Lower lobe of right lung (tissue), 2 donors: ENCODE data around the gene ANKRD40CL. TPM values are rescaled to one million over a fixed set of nuclear protein-coding genes. Genes with fewer than 3 reads are reported as not detected.
A peak's percentile ranks its signal among the peaks of the same experiment; 100 is the strongest.

Source experiments
- ATAC-seq, 2 donors: fragments of 200-7000 bp; cut with Tn5 transposase; one replicate each; pipeline ENCODE4 v1.9.1; 2020 to 2022; ENCODE audit warnings: mild to moderate bottlenecking in 2 of 2, moderate library complexity in 2 of 2
- DNase-seq: peaks from one replicate; pipeline ENCODE4 v3.0.0-alpha.2; 2020
- H3K27ac ChIP-seq: fragments of 200-600 bp; one replicate; pipeline ENCODE4 v1.8.0; 2022
- H3K27me3 ChIP-seq: fragments of 200-600 bp; one replicate; pipeline ENCODE4 v1.8.0; 2022; ENCODE audit warnings: low read depth
- H3K36me3 ChIP-seq: fragments of 200-600 bp; one replicate; pipeline ENCODE4 v1.8.0; 2022; ENCODE audit warnings: mild to moderate bottlenecking
- H3K4me1 ChIP-seq: fragments of 200-600 bp; one replicate; pipeline ENCODE4 v1.8.0; 2022
- H3K4me3 ChIP-seq: fragments of 200-600 bp; one replicate; pipeline ENCODE4 v1.8.0; 2022; ENCODE audit warnings: mild to moderate bottlenecking
- H3K9me3 ChIP-seq: fragments of 200-600 bp; one replicate; pipeline ENCODE4 v1.8.0; 2022
- intact Hi-C: fragments of 100-400 bp; cut with DNase I; formaldehyde crosslinking; loops from one replicate; pipeline ENCODE4 v1.11.0; 2022
- total RNA-seq: library from RNA; stranded (reverse); fragmentation: NEBNext Ultra II Directional; extraction: Animal tissue kit (Norgen Biotek cat#: 25700); gene quantifications from one replicate; pipeline ENCODE4 v1.2.1, GENCODE V29; 2021
- TF ChIP-seq, protein P1 (sequence below): fragments of 200-600 bp; IDR thresholded peaks from one replicate; pipeline ENCODE4 v1.8.0; 2022; ENCODE audit warnings: antibody characterized with exemption, mild to moderate bottlenecking
- donor health status: DM: no; HTN: yes; CAD: no; lungs with severe emphysema.

Gene ANKRD40CL
- total RNA-seq, 1 donor from 2014 or later = not detected

- Histone ChIP-seq H3K27ac (no peak overlapping the region), H3K36me3 (peaks cover 22% of the 10 kb centered on the region), H3K27me3 (no peaks in the 10 kb centered on the region), H3K9me3 (no peaks in the 10 kb centered on the region), H3K4me1 (peaks cover 6% of the 10 kb centered on the region), H3K4me3 (no peak overlapping the region)
- intact Hi-C loops = no loop called here
- DNase-seq (no peak), ATAC-seq (peak in 1 of 2 donors; percentile 10)
- TF ChIP-seq, protein P1, sequence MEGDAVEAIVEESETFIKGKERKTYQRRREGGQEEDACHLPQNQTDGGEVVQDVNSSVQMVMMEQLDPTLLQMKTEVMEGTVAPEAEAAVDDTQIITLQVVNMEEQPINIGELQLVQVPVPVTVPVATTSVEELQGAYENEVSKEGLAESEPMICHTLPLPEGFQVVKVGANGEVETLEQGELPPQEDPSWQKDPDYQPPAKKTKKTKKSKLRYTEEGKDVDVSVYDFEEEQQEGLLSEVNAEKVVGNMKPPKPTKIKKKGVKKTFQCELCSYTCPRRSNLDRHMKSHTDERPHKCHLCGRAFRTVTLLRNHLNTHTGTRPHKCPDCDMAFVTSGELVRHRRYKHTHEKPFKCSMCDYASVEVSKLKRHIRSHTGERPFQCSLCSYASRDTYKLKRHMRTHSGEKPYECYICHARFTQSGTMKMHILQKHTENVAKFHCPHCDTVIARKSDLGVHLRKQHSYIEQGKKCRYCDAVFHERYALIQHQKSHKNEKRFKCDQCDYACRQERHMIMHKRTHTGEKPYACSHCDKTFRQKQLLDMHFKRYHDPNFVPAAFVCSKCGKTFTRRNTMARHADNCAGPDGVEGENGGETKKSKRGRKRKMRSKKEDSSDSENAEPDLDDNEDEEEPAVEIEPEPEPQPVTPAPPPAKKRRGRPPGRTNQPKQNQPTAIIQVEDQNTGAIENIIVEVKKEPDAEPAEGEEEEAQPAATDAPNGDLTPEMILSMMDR = no peak
Measured at GRCh38 chr17:50758989-50759544, 8.3 kb downstream of the ANKRD40CL start.

DNA sequence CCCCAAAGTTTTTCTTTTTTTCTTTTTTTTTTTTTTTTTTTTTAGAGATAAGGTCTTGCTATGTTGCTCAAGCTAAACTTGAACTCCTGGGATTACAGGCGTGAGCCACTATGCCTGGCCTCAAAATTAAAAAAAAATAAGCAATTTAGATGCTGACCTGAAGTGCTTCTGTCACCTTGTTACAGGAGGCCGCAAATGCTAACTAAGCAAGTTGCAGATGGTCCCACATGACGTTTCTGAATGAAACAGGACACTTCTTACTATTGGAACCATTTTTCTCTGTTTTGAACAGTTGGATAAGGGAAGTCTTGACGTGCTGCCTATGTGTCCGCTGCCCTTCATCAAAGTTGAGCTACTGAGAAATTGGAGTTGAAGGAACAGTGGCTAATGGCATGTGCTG is 8.8 kb downstream of the ANKRD40CL start:
- Histone ChIP-seq H3K4me1 (peaks cover 4% of the 10 kb centered on the region), H3K27me3 (no peaks in the 10 kb centered on the region), H3K27ac (no peak overlapping the region), H3K9me3 (no peaks in the 10 kb centered on the region), H3K36me3 (peaks cover 28% of the 10 kb centered on the region), H3K4me3 (no peak overlapping the region)
- ATAC-seq (no peak), DNase-seq (no peak)
- TF ChIP-seq, protein P1 = no peak
- intact Hi-C loops = no loop called here

DNA sequence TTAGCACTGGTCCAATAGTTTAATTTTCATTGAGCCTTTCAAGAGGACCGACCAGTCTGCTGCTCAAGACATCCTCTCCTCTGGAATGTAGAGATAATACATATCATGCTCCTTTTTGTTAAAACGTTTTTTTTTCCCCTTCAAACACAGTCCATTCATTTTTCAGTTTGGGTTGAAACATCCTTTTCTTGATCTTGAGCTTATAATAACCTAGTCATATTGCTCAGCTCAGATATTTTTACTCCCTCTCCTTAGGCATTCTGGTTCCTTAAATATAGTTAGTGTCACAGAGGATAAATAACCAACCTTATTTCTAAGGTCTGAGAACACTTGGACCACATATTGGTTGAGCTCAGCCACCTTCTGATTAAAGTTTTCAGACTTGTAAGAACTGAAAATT is 12.8 kb downstream of the ANKRD40CL start:
- DNase-seq (no peak), ATAC-seq (no peak)
- intact Hi-C loops = no loop called here
- H3K27ac ChIP-seq = no peak overlapping the region
- H3K36me3 ChIP-seq = peaks cover 68% of the 10 kb centered on the region
- no peaks in the 10 kb centered on the region for H3K9me3 ChIP-seq
- no peaks in the 10 kb centered on the region for H3K4me1 ChIP-seq
- TF ChIP-seq, protein P1 = no peak
- no peak overlapping the region for H3K4me3 ChIP-seq
- no peaks in the 10 kb centered on the region for H3K27me3 ChIP-seq

- Histone ChIP-seq H3K4me1 (no peaks in the 10 kb centered on the region), H3K4me3 (no peak overlapping the region), H3K27me3 (no peaks in the 10 kb centered on the region), H3K36me3 (peaks cover 100% of the 10 kb centered on the region), H3K9me3 (no peaks in the 10 kb centered on the region), H3K27ac (no peak overlapping the region)
- DNase-seq = no peak
- intact Hi-C loops = no loop called here
- ATAC-seq = no peak
- TF ChIP-seq, protein P1 = no peak
Measured at GRCh38 chr17:50749245-50749644, 18.1 kb downstream of the ANKRD40CL start.

- H3K27me3 ChIP-seq = no peaks in the 10 kb centered on the region
- DNase-seq = no peak
- no peaks in the 10 kb centered on the region for H3K9me3 ChIP-seq
- peaks cover 100% of the 10 kb centered on the region for H3K36me3 ChIP-seq
- H3K4me1 ChIP-seq = no peaks in the 10 kb centered on the region
- H3K4me3 ChIP-seq = no peak overlapping the region
- intact Hi-C loops = no loop called here
- TF ChIP-seq, protein P1 = no peak
- no peak overlapping the region for H3K27ac ChIP-seq
- no peak for ATAC-seq
Measured at GRCh38 chr17:50745631-50746030, 21.7 kb downstream of the ANKRD40CL start.
